Upper lobe of left lung (tissue), 6 donors: ENCODE data around the gene AQP12B. TPM values are rescaled to one million over a fixed set of nuclear protein-coding genes. Genes with fewer than 3 reads are reported as not detected.
A peak's percentile ranks its signal among the peaks of the same experiment; 100 is the strongest.

Experiments
- ATAC-seq, 2 donors: fragments of 200-7000 bp; cut with Tn5 transposase; one replicate each; pipeline ENCODE4 v1.9.1; 2022; ENCODE audit warnings: mild to moderate bottlenecking in 2 of 2, moderate library complexity in 2 of 2; ENCODE audit not compliant: low FRiP score in 2 of 2
- DNase-seq, 2 donors: peaks; one replicate each; pipeline ENCODE4 v3.0.0-alpha.2; 2019 to 2020
- H3K27ac ChIP-seq, 4 donors: fragments of 200-600 bp; sonication (generic); one replicate each; pipeline ENCODE4 v1.5.1; 2016 to 2019
- H3K27me3 ChIP-seq, 4 donors: fragments of 200-600 bp; sonication (generic); one replicate each; pipeline ENCODE4 v1.5.1; 2017 to 2019
- H3K36me3 ChIP-seq, 4 donors: fragments of 200-600 bp; sonication (generic); one replicate each; pipeline ENCODE4 v1.5.1; 2016 to 2019
- H3K4me1 ChIP-seq, 4 donors: fragments of 200-600 bp; sonication (generic); one replicate each; pipeline ENCODE4 v1.5.1; 2018 to 2019
- H3K4me3 ChIP-seq, 4 donors: fragments of 200-600 bp; sonication (generic); one replicate each; pipeline ENCODE4 v1.5.1; 2017 to 2019; ENCODE audit warnings: mild to moderate bottlenecking in 2 of 4, moderate library complexity in 1 of 4
- H3K9me3 ChIP-seq, 4 donors: fragments of 200-600 bp; sonication (generic); one replicate each; pipeline ENCODE4 v1.5.1; 2018 to 2019
- CTCF ChIP-seq, 6 experiments: fragments of 450-650 bp in 4 of 6; fragments of 200-600 bp in 2 of 6; sonication (generic) in 2 of 6; IDR thresholded peaks; one replicate each; pipeline ENCODE4 v1.5.1; 2016 to 2019; ENCODE audit warnings: antibody characterized with exemption in 6 of 6
- EP300 ChIP-seq, 4 donors: sonication (generic); formaldehyde crosslinking; IDR thresholded peaks; one replicate each; pipeline ENCODE4 v1.5.1; 2017; ENCODE audit warnings: antibody characterized with exemption in 4 of 4, control low read depth in 2 of 4
- POLR2A ChIP-seq, 4 donors: fragments of 450-650 bp; IDR thresholded peaks; one replicate each; pipeline ENCODE4 v1.5.1; 2016 to 2017; ENCODE audit warnings: antibody characterized with exemption in 4 of 4, mild to moderate bottlenecking in 2 of 4
- POLR2AphosphoS5 ChIP-seq, 2 donors: sonication (generic); formaldehyde crosslinking; IDR thresholded peaks; one replicate each; pipeline ENCODE4 v1.5.1; 2017; ENCODE audit warnings: antibody characterized with exemption in 2 of 2
- WGBS, 2 donors: methylation state at CpG; one replicate each; pipeline ENCODE4 v1.1.5; 2017 to 2018; 5-methylcytosine and 5-hydroxymethylcytosine counted together
- total RNA-seq, 6 donors: library from RNA; depleted of rRNA in 4 of 6; stranded (reverse); fragments of >200 nt in 4 of 6; gene quantifications; one replicate each; pipeline versions ENCODE4 v1.1.0 to v1.2.1, GENCODE V29; 2016 to 2021
- donor health status: DM: no; HTN: no; CAD: no; lungs with moderate emphysema.
- donor health status: DM: no; HTN: yes; CAD: no; lungs with severe emphysema.

Gene AQP12B
- total RNA-seq, 6 donors from 2014 or later = not detected

- DNase-seq = no peak
- whole genome bisulfite sequencing, 2 donors = 73 to 88% methylated on average over 6 to 7 of the region's 7 CpGs
- no peak for ATAC-seq
- Histone ChIP-seq H3K27ac (no peak overlapping the region), H3K4me1 (peaks cover 0 to 4% (median 0%) of the 10 kb centered on the region in 4 donors), H3K27me3 (no peaks in the 10 kb centered on the region), H3K4me3 (no peak overlapping the region), H3K9me3 (no peaks in the 10 kb centered on the region), H3K36me3 (no peaks in the 10 kb centered on the region)
- TF ChIP-seq EP300 (IDR thresholded peaks at IDR 0.05) (no peak), POLR2A (IDR thresholded peaks at IDR 0.05) (no peak), CTCF (IDR thresholded peaks at IDR 0.05) (no peak), POLR2AphosphoS5 (IDR thresholded peaks at IDR 0.05) (no peak)
These were observed 46.1 kb upstream of the AQP12B start for GRCh38 chr2:240728827-240729226.

- ATAC-seq (no peak), DNase-seq (peak in 1 of 2 donors; percentile 72)
These were observed 45.7 kb upstream of the AQP12B start for GRCh38 chr2:240728361-240728760.

GRCh38 chr2:240727913-240728312 lies 45.2 kb upstream of the AQP12B start:
- WGBS, 2 donors = 80% methylated on average over 10 to 15 of the region's 15 CpGs
- no peak for ATAC-seq
- Histone ChIP-seq H3K36me3 (no peaks in the 10 kb centered on the region), H3K27ac (no peak overlapping the region), H3K4me3 (no peak overlapping the region), H3K9me3 (no peaks in the 10 kb centered on the region), H3K4me1 (peaks cover 0 to 4% (median 0%) of the 10 kb centered on the region in 4 donors), H3K27me3 (no peaks in the 10 kb centered on the region)
- DNase-seq = peak in 1 of 2 donors; percentile 73
- TF ChIP-seq POLR2A (IDR thresholded peaks at IDR 0.05) (no peak), POLR2AphosphoS5 (IDR thresholded peaks at IDR 0.05) (no peak), CTCF (IDR thresholded peaks at IDR 0.05) (no peak), EP300 (IDR thresholded peaks at IDR 0.05) (no peak)

More at GRCh38 chr2:240728361-240728760, 45.7 kb upstream of the AQP12B start:
- Histone ChIP-seq H3K4me1 (peaks cover 0 to 4% (median 0%) of the 10 kb centered on the region in 4 donors), H3K4me3 (no peak overlapping the region), H3K36me3 (no peaks in the 10 kb centered on the region), H3K27me3 (no peaks in the 10 kb centered on the region), H3K9me3 (no peaks in the 10 kb centered on the region), H3K27ac (no peak overlapping the region)
- 79 to 90% methylated on average over 7 to 10 of the region's 10 CpGs for WGBS, 2 donors
- no peak for TF ChIP-seq CTCF (IDR thresholded peaks at IDR 0.05)
- TF ChIP-seq POLR2A (IDR thresholded peaks at IDR 0.05) = no peak
- TF ChIP-seq EP300 (IDR thresholded peaks at IDR 0.05) = no peak
- no peak for TF ChIP-seq POLR2AphosphoS5 (IDR thresholded peaks at IDR 0.05)

GRCh38 chr2:240727439-240727838 lies 44.8 kb upstream of the AQP12B start:
- peaks cover 0 to 4% (median 0%) of the 10 kb centered on the region in 4 donors for H3K4me1 ChIP-seq
- ATAC-seq (no peak), DNase-seq (no peak)
- TF ChIP-seq EP300 (IDR thresholded peaks at IDR 0.05) (no peak), POLR2A (IDR thresholded peaks at IDR 0.05) (no peak), POLR2AphosphoS5 (IDR thresholded peaks at IDR 0.05) (no peak), CTCF (IDR thresholded peaks at IDR 0.05) (no peak)
- 80 to 82% methylated on average over 11 to 14 of the region's 14 CpGs for WGBS, 2 donors
- H3K9me3 ChIP-seq = no peaks in the 10 kb centered on the region
- H3K27me3 ChIP-seq = no peaks in the 10 kb centered on the region
- H3K4me3 ChIP-seq = no peak overlapping the region
- no peaks in the 10 kb centered on the region for H3K36me3 ChIP-seq
- H3K27ac ChIP-seq = no peak overlapping the region

GRCh38 chr2:240726876-240727275 lies 44.2 kb upstream of the AQP12B start:
- ATAC-seq = no peak
- H3K9me3 ChIP-seq = no peaks in the 10 kb centered on the region
- H3K27ac ChIP-seq = no peak overlapping the region
- no peaks in the 10 kb centered on the region for H3K27me3 ChIP-seq
- H3K4me1 ChIP-seq = peaks cover 0 to 4% (median 0%) of the 10 kb centered on the region in 4 donors
- TF ChIP-seq POLR2A (IDR thresholded peaks at IDR 0.05) (no peak), CTCF (IDR thresholded peaks at IDR 0.05) (no peak), EP300 (IDR thresholded peaks at IDR 0.05) (no peak), POLR2AphosphoS5 (IDR thresholded peaks at IDR 0.05) (no peak)
- no peak overlapping the region for H3K4me3 ChIP-seq
- no peaks in the 10 kb centered on the region for H3K36me3 ChIP-seq
- WGBS, 2 donors = 86 to 92% methylated on average over 14 of the region's 14 CpGs
- DNase-seq = peak in 1 of 2 donors; percentile 64
